Stimulated activated CD4-positive, alpha-beta T cell treated with anti-CD3 and anti-CD28 coated beads, Interleukin-4, amount 100 ng/mL, for 1 hour (primary cell): ENCODE measurements around the gene BATF3.

Experiments used
- DNase-seq: peaks from one replicate; pipeline ENCODE4 v3.0.0-alpha.2; 2020

The BATF3 gene

GRCh38 chr1:212703991-212704564, 4.4 kb upstream of the BATF3 start:
- DNase-seq = no peak

- DNase-seq = no peak
Observed at GRCh38 chr1:212702672-212703071, 3.0 kb upstream of the BATF3 start.

GRCh38 chr1:212701910-212702309, 2.3 kb upstream of the BATF3 start:
- DNase-seq = no peak

- peak; percentile 33 for DNase-seq
Observed at GRCh38 chr1:212700892-212701819, 1.5 kb upstream of the BATF3 start.

GRCh38 chr1:212700223-212700891, 717 bp upstream of the BATF3 start:
- peak; percentile 70 for DNase-seq

GRCh38 chr1:212699104-212699624, 476 bp downstream of the BATF3 start:
- peak; percentile 60 for DNase-seq

DNA sequence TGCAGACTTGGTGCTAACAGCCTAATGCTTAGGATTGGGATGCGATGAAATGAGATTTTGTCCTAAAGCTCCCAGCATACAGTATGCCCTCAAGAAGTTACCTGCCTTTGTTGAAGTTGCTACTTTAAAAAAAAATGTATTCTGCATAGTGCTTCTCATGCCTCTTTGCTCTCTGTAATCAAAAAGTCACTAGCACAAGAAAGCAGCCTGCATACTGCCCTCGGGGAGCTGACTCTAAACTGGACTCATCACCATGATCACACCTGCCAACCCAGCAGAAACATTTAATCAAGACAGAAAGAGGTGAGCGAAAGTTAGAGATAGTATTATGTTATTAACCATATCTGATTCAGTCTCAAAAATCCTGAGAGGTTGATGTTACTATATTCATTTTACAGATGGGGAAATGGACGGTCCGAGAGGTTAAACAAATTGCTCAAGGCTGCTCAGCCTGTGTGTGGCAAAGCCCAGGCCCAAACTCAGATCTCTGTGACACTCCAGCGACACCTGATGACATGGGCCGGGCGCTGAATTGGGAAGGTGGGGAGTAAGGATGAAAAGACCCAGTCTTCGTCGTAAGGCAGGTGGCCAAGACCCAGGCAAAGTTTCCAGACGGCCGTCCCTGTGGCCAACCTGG, 1.1 kb downstream of the BATF3 start:
- DNase-seq = no peak

DNA sequence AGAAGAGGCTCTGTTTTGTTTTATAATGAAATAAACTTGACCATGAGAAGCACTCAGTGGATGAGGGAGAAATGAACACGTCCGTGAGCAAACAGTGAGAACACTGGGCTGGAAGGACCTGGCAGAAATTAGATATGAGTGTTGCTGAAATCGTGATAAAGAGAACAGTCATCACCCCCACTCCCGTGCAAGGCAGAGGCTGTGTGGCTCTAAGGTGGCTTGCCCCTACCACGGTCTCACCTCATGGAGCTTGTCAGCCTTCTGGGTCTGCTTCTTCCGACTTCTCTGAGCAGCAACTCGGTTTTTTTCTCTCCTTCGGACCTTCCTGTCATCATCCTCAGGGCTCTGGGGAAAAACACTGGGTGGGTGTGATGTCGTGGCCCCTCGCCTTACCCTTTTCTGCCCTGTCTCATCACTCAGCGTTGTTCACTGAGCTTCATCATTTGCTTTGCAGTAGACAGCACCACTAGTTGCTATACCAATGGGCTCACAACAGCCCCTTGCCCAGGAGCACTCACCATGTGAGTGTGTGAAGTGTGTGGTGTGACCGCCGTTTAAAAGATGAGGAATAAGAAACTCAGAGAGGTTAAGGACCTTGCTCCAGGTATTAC, 2.8 kb downstream of the BATF3 start:
- DNase-seq = no peak

DNA sequence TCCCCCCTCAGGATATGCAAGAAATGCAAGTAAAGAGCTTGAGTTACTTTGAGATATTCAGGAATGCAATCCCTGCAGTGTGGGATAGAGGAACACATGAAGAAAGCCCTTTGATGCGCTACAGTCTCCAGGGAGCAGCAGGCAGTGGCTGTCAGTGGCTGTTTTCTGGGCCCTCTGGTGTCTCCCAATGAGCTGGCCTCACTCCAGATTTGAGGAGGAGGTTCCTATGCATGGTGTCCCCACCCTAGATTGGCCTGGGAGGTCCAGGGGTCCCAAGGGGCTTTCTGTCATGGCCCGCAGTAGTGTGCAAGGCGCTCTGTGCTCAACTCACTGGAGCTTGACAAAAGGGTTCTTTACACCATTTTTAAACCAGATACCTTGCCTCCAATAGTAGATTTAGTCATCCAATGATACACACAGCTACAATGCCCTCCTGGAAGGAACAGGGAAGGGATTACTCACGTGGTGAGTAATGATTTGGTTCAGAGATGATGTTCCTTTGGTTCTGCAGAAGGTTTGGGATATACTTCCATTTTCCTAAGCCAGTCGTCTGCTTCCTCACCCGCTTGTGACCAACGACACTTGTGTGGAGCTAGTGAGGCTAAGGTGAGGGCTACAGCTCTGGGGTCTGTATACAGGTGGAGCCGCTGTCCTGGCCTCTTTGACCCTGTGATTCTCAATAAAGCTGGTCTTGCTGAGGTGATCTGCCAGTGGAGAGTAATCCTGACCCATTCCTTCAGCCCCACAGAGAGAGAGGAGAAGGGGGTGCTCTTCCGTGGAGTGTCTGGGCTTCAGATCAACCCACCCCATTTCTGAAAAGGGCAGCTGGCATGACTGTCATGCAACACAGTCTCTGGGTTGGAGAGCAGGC, 6.6 kb downstream of the BATF3 start:
- no peak for DNase-seq

GRCh38 chr1:212691561-212692071, 8.0 kb downstream of the BATF3 start:
- DNase-seq = no peak

DNA sequence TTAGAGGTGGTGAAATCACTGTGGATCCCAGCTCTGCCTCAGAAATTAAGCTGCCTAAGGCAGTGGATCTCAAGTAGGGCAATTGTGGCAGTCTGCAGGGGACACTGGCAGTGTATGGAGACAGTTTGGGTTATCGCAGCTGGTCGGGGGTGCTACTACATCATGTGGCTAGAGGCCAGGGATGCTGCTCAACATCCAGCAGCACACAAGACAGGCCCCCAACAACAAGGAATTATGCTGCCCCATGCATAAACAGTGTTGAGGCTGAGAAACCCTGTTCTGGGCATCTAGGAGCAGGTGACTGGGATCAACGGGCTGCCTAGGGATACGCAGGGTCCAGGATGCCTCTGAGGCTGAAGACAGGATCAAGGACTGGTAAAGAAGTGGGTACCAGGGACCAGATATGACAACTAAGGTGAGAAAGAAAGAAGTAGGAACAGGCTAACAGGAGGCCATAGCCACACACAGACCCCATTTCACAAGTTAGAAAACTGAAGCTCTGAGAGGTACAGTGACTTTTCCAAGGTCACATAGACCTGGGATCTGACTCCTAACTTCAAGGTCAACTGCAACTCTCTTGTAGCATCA, 8.7 kb downstream of the BATF3 start:
- no peak for DNase-seq

GRCh38 chr1:212689758-212690529, 9.7 kb downstream of the BATF3 start:
- no peak for DNase-seq

DNA sequence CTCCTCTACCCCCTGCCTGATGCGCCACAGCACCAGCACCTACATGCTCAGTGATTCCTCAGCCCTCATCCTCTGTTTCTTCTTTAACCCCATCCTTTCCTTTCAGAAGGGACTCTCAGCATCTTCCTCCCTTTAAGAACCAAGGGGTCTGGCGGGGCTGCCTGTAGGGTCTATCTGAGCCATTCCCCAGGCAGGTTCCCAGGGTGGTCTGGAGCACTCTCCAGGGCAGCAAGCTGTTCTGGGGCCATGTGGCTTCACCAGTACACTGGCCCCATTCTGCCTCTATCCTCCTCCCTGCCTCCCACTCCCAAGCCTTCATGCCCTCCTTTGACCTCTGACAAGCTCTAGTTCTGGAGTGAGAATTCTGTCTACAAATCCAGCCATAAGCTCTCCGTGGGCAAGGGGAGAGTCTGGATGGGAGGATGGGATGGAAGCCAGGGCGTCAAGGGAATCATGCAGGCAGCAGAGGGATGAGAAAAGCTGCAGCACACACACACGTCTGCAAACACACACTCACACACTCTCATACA, 10.4 kb downstream of the BATF3 start:
- no peak for DNase-seq

GRCh38 chr1:212688341-212689047, 11.1 kb downstream of the BATF3 start:
- no peak for DNase-seq

GRCh38 chr1:212687811-212688210, 11.8 kb downstream of the BATF3 start:
- DNase-seq = no peak

GRCh38 chr1:212686591-212686990, 13.0 kb downstream of the BATF3 start:
- no peak for DNase-seq

DNA sequence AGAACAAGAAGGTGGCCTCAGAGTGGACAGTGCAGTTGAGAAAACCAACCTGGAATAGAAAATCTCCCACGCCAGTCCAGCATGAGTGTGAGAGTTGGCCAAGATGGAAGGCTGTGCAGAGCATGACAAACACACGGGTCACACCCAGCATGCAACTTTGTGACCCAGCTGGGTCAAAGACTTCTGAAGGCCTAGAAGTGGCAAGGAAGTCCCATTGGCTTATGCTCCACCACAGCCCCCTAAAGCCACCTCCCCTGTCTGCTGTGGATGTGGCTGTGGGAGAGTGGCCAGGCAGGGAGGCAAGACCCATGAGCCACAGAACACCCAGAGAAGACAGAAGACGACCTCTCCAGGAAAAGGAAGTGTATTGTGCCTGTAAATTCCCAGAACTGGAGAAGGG, 13.6 kb downstream of the BATF3 start:
- no peak for DNase-seq

DNA sequence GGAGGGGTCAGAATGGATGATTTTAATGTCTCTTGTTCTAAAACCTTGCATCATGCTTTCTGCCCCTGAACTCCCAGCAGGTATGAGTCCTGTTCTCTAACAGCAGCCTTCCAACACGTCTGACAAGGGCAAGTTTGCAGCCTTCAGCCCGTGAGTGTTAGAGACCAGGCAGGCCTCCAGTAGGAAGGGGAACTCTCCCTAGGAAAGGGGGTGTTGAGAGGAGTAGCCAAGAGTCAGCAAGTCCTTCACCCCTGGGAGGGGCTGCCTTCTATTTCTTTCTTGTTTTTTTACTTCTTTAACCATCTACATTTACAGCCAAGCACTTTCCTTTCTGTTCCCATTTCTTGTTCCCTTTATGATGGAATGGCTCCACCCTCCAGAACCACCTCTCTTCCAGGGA, 14.2 kb downstream of the BATF3 start:
- no peak for DNase-seq

GRCh38 chr1:212684521-212685090, 15.0 kb downstream of the BATF3 start:
- DNase-seq = no peak
